Uterus (tissue), 4 donors: ENCODE measurements around the gene INTS15. TPM values are rescaled to one million over a fixed set of nuclear protein-coding genes. Genes with fewer than 3 reads are reported as not detected.

ENCODE experiments used
- DNase-seq, 2 donors: peaks; one replicate each; pipeline ENCODE4 v3.0.0-alpha.2; 2019 to 2020
- H3K27ac ChIP-seq, 2 donors: fragments of 200-600 bp; sonication (generic); 1 replicate in 1 of 2; 2 replicates in 1 of 2; pipeline ENCODE4 v1.5.1; 2016 to 2018
- H3K27me3 ChIP-seq, 2 donors: fragments of 200-600 bp; sonication (generic); one replicate each; pipeline ENCODE4 v1.5.1; 2018 to 2019; ENCODE audit warnings: control low read depth in 1 of 2
- H3K36me3 ChIP-seq, 2 donors: fragments of 200-600 bp; sonication (generic); one replicate each; pipeline ENCODE4 v1.5.1; 2019; ENCODE audit warnings: control low read depth in 1 of 2
- H3K4me1 ChIP-seq, 2 donors: fragments of 200-600 bp; sonication (generic); one replicate each; pipeline ENCODE4 v1.5.1; 2018 to 2019; ENCODE audit warnings: control low read depth in 1 of 2
- H3K4me3 ChIP-seq, 2 donors: fragments of 200-600 bp; sonication (generic); 1 replicate in 1 of 2; 2 replicates in 1 of 2; pipeline ENCODE4 v1.5.1; 2018 to 2019; ENCODE audit warnings: mild to moderate bottlenecking in 1 of 2
- H3K9me3 ChIP-seq, 2 donors: fragments of 200-600 bp; sonication (generic); one replicate each; pipeline ENCODE4 v1.5.1; 2019; ENCODE audit warnings: control low read depth in 1 of 2
- POLR2A ChIP-seq, 2 donors: fragments of 450-650 bp; IDR thresholded peaks; one replicate each; pipeline ENCODE4 v1.6.1; 2016; ENCODE audit warnings: antibody characterized with exemption in 2 of 2, mild to moderate bottlenecking in 1 of 2, moderate library complexity in 1 of 2
- intact Hi-C: fragments of 100-400 bp; cut with DNase I; formaldehyde crosslinking; loops from one replicate; pipeline ENCODE4 v1.15.1; 2023; ENCODE audit warnings: low total_unique reads
- total RNA-seq, 4 donors: library from RNA; depleted of rRNA in 3 of 4; stranded (reverse); fragments of >200 nt in 3 of 4; gene quantifications; one replicate each; pipeline versions ENCODE4 v1.1.0 to v1.2.4, GENCODE V29; 2014 to 2023
- TF ChIP-seq, protein P1 (sequence below), 4 experiments: fragments of 200-600 bp in 2 of 4; fragments of 450-650 bp in 2 of 4; sonication (generic) in 2 of 4; IDR thresholded peaks; one replicate each; pipeline ENCODE4 v1.5.1; 2016 to 2019; ENCODE audit warnings: antibody characterized with exemption in 4 of 4, mild to moderate bottlenecking in 2 of 4, moderate library complexity in 1 of 4
- donor health status: DM: yes; HTN: yes; CAD: no.

The INTS15 gene
- total RNA-seq, 4 donors from 2014 or later: 7.6 to 44.1 (median 23.9) TPM

DNA sequence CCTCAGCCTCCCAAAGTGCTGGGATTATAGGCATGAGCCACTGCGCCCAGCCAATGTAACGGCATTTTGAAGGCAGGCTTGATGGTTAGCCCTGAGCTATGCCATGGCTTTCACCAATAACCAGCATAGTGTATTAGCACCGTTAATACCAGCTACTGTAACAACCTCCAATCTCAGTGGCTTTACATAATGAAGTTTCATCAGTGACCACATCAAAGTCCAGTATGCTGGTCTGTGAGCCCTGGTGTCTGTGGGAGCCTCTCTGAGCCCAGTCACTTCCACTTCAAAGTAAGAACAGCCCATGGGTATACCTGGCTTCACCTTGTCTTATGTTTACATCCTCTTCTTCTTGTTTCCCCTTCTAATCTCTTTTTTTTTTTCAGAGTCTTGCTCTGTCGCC lies 24.2 kb upstream of the INTS15 start:
- Histone ChIP-seq H3K9me3 (no peaks in the 10 kb centered on the region), H3K4me1 (no peaks in the 10 kb centered on the region), H3K27ac (no peak overlapping the region), H3K27me3 (no peaks in the 10 kb centered on the region), H3K36me3 (no peaks in the 10 kb centered on the region), H3K4me3 (no peak overlapping the region)
- TF ChIP-seq POLR2A (IDR thresholded peaks at IDR 0.05): no peak
- TF ChIP-seq, protein P1, sequence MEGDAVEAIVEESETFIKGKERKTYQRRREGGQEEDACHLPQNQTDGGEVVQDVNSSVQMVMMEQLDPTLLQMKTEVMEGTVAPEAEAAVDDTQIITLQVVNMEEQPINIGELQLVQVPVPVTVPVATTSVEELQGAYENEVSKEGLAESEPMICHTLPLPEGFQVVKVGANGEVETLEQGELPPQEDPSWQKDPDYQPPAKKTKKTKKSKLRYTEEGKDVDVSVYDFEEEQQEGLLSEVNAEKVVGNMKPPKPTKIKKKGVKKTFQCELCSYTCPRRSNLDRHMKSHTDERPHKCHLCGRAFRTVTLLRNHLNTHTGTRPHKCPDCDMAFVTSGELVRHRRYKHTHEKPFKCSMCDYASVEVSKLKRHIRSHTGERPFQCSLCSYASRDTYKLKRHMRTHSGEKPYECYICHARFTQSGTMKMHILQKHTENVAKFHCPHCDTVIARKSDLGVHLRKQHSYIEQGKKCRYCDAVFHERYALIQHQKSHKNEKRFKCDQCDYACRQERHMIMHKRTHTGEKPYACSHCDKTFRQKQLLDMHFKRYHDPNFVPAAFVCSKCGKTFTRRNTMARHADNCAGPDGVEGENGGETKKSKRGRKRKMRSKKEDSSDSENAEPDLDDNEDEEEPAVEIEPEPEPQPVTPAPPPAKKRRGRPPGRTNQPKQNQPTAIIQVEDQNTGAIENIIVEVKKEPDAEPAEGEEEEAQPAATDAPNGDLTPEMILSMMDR (IDR thresholded peaks at IDR 0.05): no peak
- intact Hi-C loops: no loop called here
- DNase-seq: no peak

- intact Hi-C loops: no loop called here
- no peak for TF ChIP-seq POLR2A (IDR thresholded peaks at IDR 0.05)
- TF ChIP-seq, protein P1 (IDR thresholded peaks at IDR 0.05): no peak
- H3K4me1 ChIP-seq: no peaks in the 10 kb centered on the region
These were observed 21.9 kb upstream of the INTS15 start for GRCh38 chr7:6567886-6568285.

DNA sequence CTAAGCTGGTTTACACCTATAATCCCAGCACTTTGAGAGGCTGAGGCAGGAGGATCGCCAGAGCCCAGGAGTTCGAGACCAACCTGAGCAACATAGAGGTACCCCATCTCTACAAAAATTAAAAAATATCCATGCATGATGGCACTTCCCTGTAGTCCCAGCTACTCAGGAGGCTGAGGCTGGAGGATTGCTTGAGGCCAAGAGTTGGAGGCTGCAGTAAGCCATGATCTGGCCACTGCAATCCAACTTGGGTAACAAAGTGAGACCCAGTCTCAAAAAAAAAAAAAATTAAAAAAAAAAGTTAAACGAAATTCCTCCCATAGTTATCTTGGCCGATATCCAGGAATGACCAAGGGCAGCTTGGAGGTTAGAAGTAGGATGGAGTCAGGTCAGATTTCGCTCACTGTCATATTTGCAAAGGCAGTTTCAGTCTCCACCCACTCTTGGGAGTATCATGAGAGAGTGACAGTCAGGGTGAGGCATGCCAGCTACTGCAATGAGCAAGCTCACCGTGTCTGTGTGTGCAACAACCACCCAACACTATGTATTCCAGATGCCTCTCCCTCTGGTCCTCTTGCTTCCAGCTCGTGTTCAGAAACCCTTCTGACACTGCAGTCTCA lies 18.6 kb upstream of the INTS15 start:
- H3K27ac ChIP-seq: no peak overlapping the region
- H3K4me3 ChIP-seq: no peak overlapping the region
- no peaks in the 10 kb centered on the region for H3K9me3 ChIP-seq
- H3K36me3 ChIP-seq: no peaks in the 10 kb centered on the region
- no peaks in the 10 kb centered on the region for H3K4me1 ChIP-seq
- H3K27me3 ChIP-seq: no peaks in the 10 kb centered on the region
- intact Hi-C loops: no loop called here
- no peak for DNase-seq
- TF ChIP-seq POLR2A (IDR thresholded peaks at IDR 0.05): no peak
- TF ChIP-seq, protein P1 (IDR thresholded peaks at IDR 0.05): no peak

More at GRCh38 chr7:6567886-6568285, 21.9 kb upstream of the INTS15 start:
- Histone ChIP-seq H3K27ac (no peak overlapping the region), H3K27me3 (no peaks in the 10 kb centered on the region), H3K4me3 (no peak overlapping the region), H3K36me3 (no peaks in the 10 kb centered on the region), H3K9me3 (no peaks in the 10 kb centered on the region)
- no peak for DNase-seq

GRCh38 chr7:6575281-6576023 lies 14.4 kb upstream of the INTS15 start:
- intact Hi-C loops: no loop called here

More at GRCh38 chr7:6575281-6576023, 14.4 kb upstream of the INTS15 start:
- H3K9me3 ChIP-seq: no peaks in the 10 kb centered on the region
- no peaks in the 10 kb centered on the region for H3K4me1 ChIP-seq
- no peak for DNase-seq
- H3K27me3 ChIP-seq: no peaks in the 10 kb centered on the region
- H3K36me3 ChIP-seq: no peaks in the 10 kb centered on the region
- H3K4me3 ChIP-seq: no peak overlapping the region
- TF ChIP-seq, protein P1 (IDR thresholded peaks at IDR 0.05): no peak
- TF ChIP-seq POLR2A (IDR thresholded peaks at IDR 0.05): no peak
- no peak overlapping the region for H3K27ac ChIP-seq
